MM.1S (cell line): Measurements from ENCODE around the gene MTHFR.

Source experiments
- CTCF ChIP-seq: fragments of 300-600 bp; sonication (generic); IDR thresholded peaks from 2 replicates; pipeline ENCODE4 v1.5.1; 2016; ENCODE audit warnings: antibody characterized with exemption, low read length, mixed read lengths
- EZH2phosphoT487 ChIP-seq: fragments of 300-600 bp; sonication (generic); IDR thresholded peaks from 2 replicates; pipeline ENCODE4 v1.6.1; 2018; ENCODE audit warnings: antibody characterized with exemption, low read length

DNA sequence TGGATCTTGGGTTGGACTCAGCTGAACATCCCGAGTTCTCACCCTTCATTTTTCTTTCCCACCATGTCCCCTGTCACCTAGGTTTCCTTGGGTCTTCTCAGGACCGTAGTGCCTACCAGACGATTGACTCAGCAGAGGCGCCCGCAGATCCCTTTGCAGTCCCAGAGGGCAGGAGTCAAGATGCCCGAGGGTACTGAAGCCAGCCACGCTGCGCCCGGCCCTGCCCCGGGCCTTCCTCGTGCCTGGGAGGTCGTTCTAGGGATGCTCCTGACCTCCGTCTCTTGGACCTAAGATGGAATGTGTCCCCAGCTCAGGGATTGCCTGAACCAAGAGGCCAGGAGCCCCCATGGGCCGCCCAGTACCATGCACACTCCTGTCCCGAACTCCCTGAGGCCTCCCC, 55.8 kb downstream of the MTHFR start:
- no peak for TF ChIP-seq CTCF
- TF ChIP-seq EZH2phosphoT487 = no peak
